ENCODE results near the gene DACH1. TPM values are rescaled to one million over a fixed set of nuclear protein-coding genes. Genes with fewer than 3 reads are reported as not detected.

DACH1 gene
- total RNA-seq, 1 experiment from 2014 or later = 0.31 TPM

DNA sequence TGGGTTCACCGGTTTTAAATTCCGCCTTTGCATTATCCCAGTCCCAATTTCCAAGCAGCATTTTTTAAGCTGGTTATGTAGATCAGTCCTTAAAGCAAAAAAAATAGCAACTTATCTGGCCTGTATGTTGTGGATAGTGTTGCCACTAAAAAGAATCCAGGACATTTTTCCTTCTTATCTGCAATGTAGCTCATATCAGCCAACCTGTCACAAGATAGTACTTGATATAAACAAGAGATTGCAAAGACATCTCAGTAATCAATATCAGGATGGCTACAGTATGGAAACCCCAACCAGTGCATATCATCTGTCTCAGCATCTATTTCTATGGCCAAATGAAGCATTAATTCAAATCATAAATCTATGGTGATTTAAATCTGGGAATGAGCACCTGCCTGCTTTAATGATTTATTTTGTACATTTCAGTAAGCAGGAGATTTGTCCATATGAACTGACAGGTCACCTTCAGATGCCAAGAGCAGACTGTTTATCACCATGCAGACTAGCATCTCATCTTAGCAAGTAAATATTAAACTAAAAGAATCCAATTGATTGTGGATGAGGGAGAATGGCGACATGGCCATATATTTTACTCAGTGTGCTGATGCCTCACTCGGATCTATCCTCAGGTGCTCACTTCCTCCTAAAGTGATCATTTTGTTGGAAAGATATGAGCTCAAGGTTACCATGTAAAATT is 240.4 kb downstream of the DACH1 start:
- H3K4me3 Mint-ChIP-seq = no peak overlapping the region
- DNase-seq (ENCODE audit: low spot score) = no peak
- no peaks in the 10 kb centered on the region for H3K27me3 Mint-ChIP-seq (ENCODE audit: low read depth)
- peaks cover 37% of the 10 kb centered on the region for H3K4me1 Mint-ChIP-seq
- H3K27ac Mint-ChIP-seq = no peak overlapping the region
- POLR2A ChIA-PET = no interaction called here
- H3K9me3 Mint-ChIP-seq = no peaks in the 10 kb centered on the region
- H3K36me3 Mint-ChIP-seq = no peaks in the 10 kb centered on the region
- CTCF ChIA-PET = no interaction called here
- no peak for ATAC-seq
- TF ChIP-seq EMX1 (CRISPR knock-in tag; IDR thresholded peaks at IDR 0.05) (no peak), ZMAT4 (CRISPR knock-in tag; IDR thresholded peaks at IDR 0.05) (no peak), ZNF219 (CRISPR knock-in tag; IDR thresholded peaks at IDR 0.05; ENCODE audit: borderline replicate concordance) (no peak), OVOL2 (CRISPR knock-in tag; IDR thresholded peaks at IDR 0.05; ENCODE audit: borderline replicate concordance) (no peak), SOX15 (CRISPR knock-in tag; IDR thresholded peaks at IDR 0.05) (no peak), ZNF317 (CRISPR knock-in tag; IDR thresholded peaks at IDR 0.05; ENCODE audit: borderline replicate concordance, low read depth) (no peak), ZBTB43 (CRISPR knock-in tag; IDR thresholded peaks at IDR 0.05) (no peak), ZNF512 (CRISPR knock-in tag; IDR thresholded peaks at IDR 0.05; ENCODE audit: borderline replicate concordance) (no peak), ATF2 (CRISPR knock-in tag; IDR thresholded peaks at IDR 0.05; ENCODE audit: borderline replicate concordance, low read depth) (no peak), TP53 (CRISPR knock-in tag; IDR thresholded peaks at IDR 0.05) (no peak)

GRCh38 chr13:71625694-71626093 is 241.3 kb downstream of the DACH1 start:
- no peaks in the 10 kb centered on the region for H3K36me3 Mint-ChIP-seq
- DNase-seq (ENCODE audit: low spot score) = no peak
- CTCF ChIA-PET = no interaction called here

More at GRCh38 chr13:71625694-71626093, 241.3 kb downstream of the DACH1 start:
- TF ChIP-seq ATF6 (CRISPR knock-in tag; IDR thresholded peaks at IDR 0.05) = no peak
- TF ChIP-seq, protein P1, sequence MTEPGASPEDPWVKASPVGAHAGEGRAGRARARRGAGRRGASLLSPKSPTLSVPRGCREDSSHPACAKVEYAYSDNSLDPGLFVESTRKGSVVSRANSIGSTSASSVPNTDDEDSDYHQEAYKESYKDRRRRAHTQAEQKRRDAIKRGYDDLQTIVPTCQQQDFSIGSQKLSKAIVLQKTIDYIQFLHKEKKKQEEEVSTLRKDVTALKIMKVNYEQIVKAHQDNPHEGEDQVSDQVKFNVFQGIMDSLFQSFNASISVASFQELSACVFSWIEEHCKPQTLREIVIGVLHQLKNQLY (CRISPR knock-in tag; IDR thresholded peaks at IDR 0.05) = no peak
- ATAC-seq = no peak
- no peak overlapping the region for H3K27ac Mint-ChIP-seq
- H3K9me3 Mint-ChIP-seq = no peaks in the 10 kb centered on the region
- peaks cover 42% of the 10 kb centered on the region for H3K4me1 Mint-ChIP-seq
- no peaks in the 10 kb centered on the region for H3K27me3 Mint-ChIP-seq (ENCODE audit: low read depth)
- no peak overlapping the region for H3K4me3 Mint-ChIP-seq
- POLR2A ChIA-PET = no interaction called here
